HFFc6 (cell line): ENCODE data around the gene CSRP3. TPM values are rescaled to one million over a fixed set of nuclear protein-coding genes. Genes with fewer than 3 reads are reported as not detected.

Experiments
- DNase-seq: peaks from one replicate; pipeline ENCODE4 v3.0.0-alpha.2; 2018
- H3K27ac Mint-ChIP-seq: 2 replicates; pipeline ENCODE4 v1.8.0; 2020; ENCODE audit warnings: mild to moderate bottlenecking, mixed read lengths
- H3K27me3 Mint-ChIP-seq: 2 replicates; pipeline ENCODE4 v1.8.0; 2021; ENCODE audit warnings: mild to moderate bottlenecking, moderate library complexity, mixed read lengths; ENCODE audit not compliant: insufficient read depth
- H3K36me3 Mint-ChIP-seq: 2 replicates; pipeline ENCODE4 v1.8.0; 2021; ENCODE audit warnings: low read depth, mixed read lengths
- H3K4me1 Mint-ChIP-seq: 2 replicates; pipeline ENCODE4 v1.8.0; 2020; ENCODE audit warnings: low read depth, mixed read lengths
- H3K4me3 Mint-ChIP-seq: 2 replicates; pipeline ENCODE4 v1.8.0; 2020; ENCODE audit warnings: mild to moderate bottlenecking, moderate library complexity, mixed read lengths
- H3K9me3 Mint-ChIP-seq: 2 replicates; pipeline ENCODE4 v1.8.0; 2020; ENCODE audit warnings: mild to moderate bottlenecking, mixed read lengths
- total RNA-seq, 6 experiments: library from RNA; stranded (reverse); fragmentation: NEBNext Ultra II Directional; extraction: Animal tissue kit (Norgen Biotek cat#: 25700); gene quantifications; 2 replicates in 1 of 6; 3 replicates in 5 of 6; pipeline ENCODE4 v1.2.3, GENCODE V29; 2021
- TF ChIP-seq, protein P1 (sequence below): fragments of 200-600 bp; sonication (generic); IDR thresholded peaks from 2 replicates; pipeline ENCODE4 v1.5.0; 2021; ENCODE audit warnings: antibody characterized with exemption, mild to moderate bottlenecking

The CSRP3 gene
- total RNA-seq, 6 experiments from 2014 or later: not detected

DNA sequence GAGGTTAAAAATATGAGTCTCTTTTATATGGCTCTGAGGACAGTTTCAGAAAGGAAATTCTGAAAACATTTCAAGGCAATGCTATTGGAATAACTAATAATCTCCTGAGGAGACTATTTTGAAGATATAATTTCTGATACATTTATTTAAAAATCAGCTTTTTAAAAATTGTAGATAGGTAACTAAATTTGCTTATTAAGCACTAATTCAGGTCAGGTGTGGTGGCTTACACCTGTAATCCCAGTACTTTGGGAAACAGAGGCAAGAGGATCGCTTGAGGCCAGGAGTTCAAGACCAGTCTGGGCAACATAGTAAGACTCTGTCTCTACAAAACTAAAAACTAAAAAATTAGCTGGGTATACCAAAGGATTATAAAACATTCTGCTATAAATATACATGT is 67.8 kb downstream of the CSRP3 start:
- H3K4me3 Mint-ChIP-seq: no peak overlapping the region
- no peaks in the 10 kb centered on the region for H3K27me3 Mint-ChIP-seq
- peaks cover 29% of the 10 kb centered on the region for H3K36me3 Mint-ChIP-seq
- DNase-seq: no peak
- H3K4me1 Mint-ChIP-seq: no peaks in the 10 kb centered on the region
- TF ChIP-seq, protein P1, sequence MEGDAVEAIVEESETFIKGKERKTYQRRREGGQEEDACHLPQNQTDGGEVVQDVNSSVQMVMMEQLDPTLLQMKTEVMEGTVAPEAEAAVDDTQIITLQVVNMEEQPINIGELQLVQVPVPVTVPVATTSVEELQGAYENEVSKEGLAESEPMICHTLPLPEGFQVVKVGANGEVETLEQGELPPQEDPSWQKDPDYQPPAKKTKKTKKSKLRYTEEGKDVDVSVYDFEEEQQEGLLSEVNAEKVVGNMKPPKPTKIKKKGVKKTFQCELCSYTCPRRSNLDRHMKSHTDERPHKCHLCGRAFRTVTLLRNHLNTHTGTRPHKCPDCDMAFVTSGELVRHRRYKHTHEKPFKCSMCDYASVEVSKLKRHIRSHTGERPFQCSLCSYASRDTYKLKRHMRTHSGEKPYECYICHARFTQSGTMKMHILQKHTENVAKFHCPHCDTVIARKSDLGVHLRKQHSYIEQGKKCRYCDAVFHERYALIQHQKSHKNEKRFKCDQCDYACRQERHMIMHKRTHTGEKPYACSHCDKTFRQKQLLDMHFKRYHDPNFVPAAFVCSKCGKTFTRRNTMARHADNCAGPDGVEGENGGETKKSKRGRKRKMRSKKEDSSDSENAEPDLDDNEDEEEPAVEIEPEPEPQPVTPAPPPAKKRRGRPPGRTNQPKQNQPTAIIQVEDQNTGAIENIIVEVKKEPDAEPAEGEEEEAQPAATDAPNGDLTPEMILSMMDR: no peak
- H3K27ac Mint-ChIP-seq: no peak overlapping the region
- H3K9me3 Mint-ChIP-seq: 0 out of 2 replicates have a peak, but pooled peaks cover 3% of the 10 kb centered on the region

Other genes with a start within 250 kb of the CSRP3 start
- gene MRGPRX2, start 141.3 kb downstream of the CSRP3 start, total RNA-seq: not detected
- 10 to 100 TPM in 5 of 6 experiments, 1 to 10 TPM in 1; 9.9 to 15.7 (median 11.2) TPM for gene ZDHHC13, start 84.8 kb downstream of the CSRP3 start, total RNA-seq
- 1 to 10 TPM; 1.5 to 4.3 (median 3.4) TPM for gene E2F8, start 39.0 kb upstream of the CSRP3 start, total RNA-seq